Parathyroid adenoma (tissue), 2 donors: ENCODE measurements around the gene CACNA1A.

Experiments
- H2AFZ ChIP-seq: fragments of 300-600 bp; sonication (generic); one replicate; pipeline ENCODE4 v1.7.0; 2017; ENCODE audit warnings: antibody characterized with exemption, mild to moderate bottlenecking
- H3K27ac ChIP-seq: fragments of 300-600 bp; sonication (generic); one replicate; pipeline ENCODE4 v1.7.0; 2017
- H3K27me3 ChIP-seq: fragments of 300-600 bp; sonication (generic); one replicate; pipeline ENCODE4 v1.7.0; 2017; ENCODE audit warnings: low read length; ENCODE audit not compliant: control insufficient read depth, insufficient read depth
- H3K36me3 ChIP-seq: fragments of 300-600 bp; sonication (generic); one replicate; pipeline ENCODE4 v1.7.0; 2017; ENCODE audit warnings: low read length; ENCODE audit not compliant: control insufficient read depth, insufficient read depth
- H3K4me1 ChIP-seq: fragments of 300-600 bp; sonication (generic); one replicate; pipeline ENCODE4 v1.7.0; 2017; ENCODE audit warnings: control low read depth
- H3K4me2 ChIP-seq: fragments of 300-600 bp; sonication (generic); one replicate; pipeline ENCODE4 v1.7.0; 2017; ENCODE audit warnings: low read length
- H3K4me3 ChIP-seq: fragments of 300-600 bp; sonication (generic); one replicate; pipeline ENCODE4 v1.7.0; 2017; ENCODE audit warnings: low read depth, low read length
- H3K79me2 ChIP-seq: fragments of 300-600 bp; sonication (generic); one replicate; pipeline ENCODE4 v1.7.0; 2017; ENCODE audit warnings: control low read depth
- H3K9ac ChIP-seq: fragments of 300-600 bp; sonication (generic); one replicate; pipeline ENCODE4 v1.7.0; 2017; ENCODE audit warnings: mild to moderate bottlenecking
- H3K9me3 ChIP-seq: fragments of 300-600 bp; sonication (generic); one replicate; pipeline ENCODE4 v1.7.0; 2017; ENCODE audit warnings: low read length; ENCODE audit not compliant: control insufficient read depth
- CTCF ChIP-seq: fragments of 300-600 bp; sonication (generic); IDR thresholded peaks from one replicate; pipeline ENCODE4 v1.7.0; 2017; ENCODE audit warnings: antibody characterized with exemption, mild to moderate bottlenecking
- donor health status: primary hyperparathyroidism.

Gene CACNA1A

GRCh38 chr19:13298565-13299481, 207.5 kb downstream of the CACNA1A start:
- Histone ChIP-seq H3K27me3 (no peaks in the 10 kb centered on the region), H3K4me3 (no peak overlapping the region), H3K27ac (no peak overlapping the region), H3K9me3 (no peaks in the 10 kb centered on the region), H3K9ac (no peak overlapping the region), H3K4me1 (no peaks in the 10 kb centered on the region), H3K36me3 (no peaks in the 10 kb centered on the region), H3K79me2 (no peaks in the 10 kb centered on the region), H2AFZ (no peak overlapping the region), H3K4me2 (no peak overlapping the region)
- no peak for TF ChIP-seq CTCF

DNA sequence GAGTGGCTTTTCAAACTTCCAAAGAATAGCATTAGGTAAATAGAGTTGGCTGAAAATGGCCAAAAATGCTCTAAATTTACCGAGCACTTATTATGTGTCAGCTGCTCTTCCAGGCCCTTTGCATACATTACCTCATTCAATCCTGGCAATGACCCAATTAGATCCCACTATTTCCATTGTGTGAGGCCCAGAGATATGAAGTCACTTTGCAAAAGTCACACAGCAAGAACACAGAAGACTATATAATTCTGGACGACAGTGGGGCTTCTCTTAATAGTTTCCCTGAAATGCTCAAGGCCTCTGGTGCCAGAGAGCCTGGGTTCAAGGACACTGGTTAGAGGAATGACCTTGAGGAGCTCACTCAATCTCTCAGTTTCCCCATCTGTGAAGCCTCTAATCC, 209.3 kb downstream of the CACNA1A start:
- Histone ChIP-seq H3K36me3 (no peaks in the 10 kb centered on the region), H3K27me3 (no peaks in the 10 kb centered on the region), H3K9me3 (no peaks in the 10 kb centered on the region), H3K4me1 (no peaks in the 10 kb centered on the region), H3K79me2 (no peaks in the 10 kb centered on the region), H2AFZ (no peak overlapping the region), H3K27ac (no peak overlapping the region), H3K4me3 (no peak overlapping the region), H3K9ac (no peak overlapping the region), H3K4me2 (no peak overlapping the region)
- no peak for TF ChIP-seq CTCF

DNA sequence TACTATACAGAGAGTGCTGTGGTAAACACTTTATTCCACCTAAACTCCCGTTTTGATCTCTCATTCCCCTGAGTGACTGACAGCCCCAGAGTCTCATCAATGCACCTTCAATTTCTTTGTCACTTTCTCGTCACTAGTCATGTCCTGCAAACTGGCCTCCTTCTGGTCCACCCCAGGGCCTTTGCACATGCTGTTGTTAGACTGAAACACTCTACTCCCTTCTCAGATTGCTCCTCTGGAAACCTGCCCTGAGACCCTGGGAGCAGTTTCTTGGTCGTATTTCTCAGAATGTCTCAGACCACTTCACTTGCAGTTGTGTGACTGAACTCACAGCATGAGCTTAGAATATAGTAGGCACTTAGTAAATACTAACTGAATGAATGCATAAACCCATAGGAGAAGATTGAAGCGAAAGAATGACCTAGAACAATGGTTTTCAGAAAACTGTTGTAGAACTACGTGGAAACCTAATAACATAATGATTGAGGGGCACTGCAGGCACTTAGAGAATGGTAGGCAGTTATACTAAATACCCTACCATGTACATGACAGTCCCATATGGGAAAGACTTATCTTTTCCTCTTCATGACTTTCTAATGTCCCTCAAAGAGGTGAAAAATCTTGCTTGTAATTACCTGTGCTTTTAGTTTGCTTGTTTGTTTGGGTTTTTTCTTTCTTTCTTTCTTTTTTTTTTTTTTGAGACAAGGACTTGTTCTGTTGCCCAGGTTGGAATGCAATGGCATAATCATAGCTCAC, 211.3 kb downstream of the CACNA1A start:
- Histone ChIP-seq H3K4me2 (no peak overlapping the region), H3K9ac (no peak overlapping the region), H3K79me2 (no peaks in the 10 kb centered on the region), H3K4me3 (no peak overlapping the region), H2AFZ (no peak overlapping the region), H3K4me1 (no peaks in the 10 kb centered on the region), H3K27me3 (no peaks in the 10 kb centered on the region), H3K36me3 (no peaks in the 10 kb centered on the region), H3K27ac (no peak overlapping the region), H3K9me3 (no peaks in the 10 kb centered on the region)
- TF ChIP-seq CTCF, result no peak

DNA sequence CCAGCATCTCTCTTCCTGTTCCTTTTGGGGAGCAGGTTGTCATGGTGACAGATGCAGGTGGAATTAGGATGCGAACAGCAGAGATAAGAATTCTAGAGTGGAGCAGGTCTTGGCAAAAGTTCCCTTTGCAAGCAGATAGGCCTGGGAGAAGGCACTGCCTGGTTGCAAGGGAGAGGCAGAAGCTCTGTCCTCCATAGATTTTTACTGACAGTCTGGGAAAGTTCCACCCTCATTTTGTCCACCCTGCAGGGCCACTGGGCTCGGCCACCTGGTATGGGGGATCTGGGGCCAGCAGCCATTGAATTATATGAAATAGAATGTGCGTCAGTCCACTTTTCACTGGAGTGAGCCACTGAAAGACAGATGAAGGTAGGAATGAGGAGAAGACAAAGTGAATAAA, 214.4 kb downstream of the CACNA1A start:
- H3K79me2 ChIP-seq, result no peaks in the 10 kb centered on the region
- H2AFZ ChIP-seq, result no peak overlapping the region
- no peak overlapping the region for H3K9ac ChIP-seq
- H3K4me3 ChIP-seq, result no peak overlapping the region
- H3K36me3 ChIP-seq, result no peaks in the 10 kb centered on the region
- no peak overlapping the region for H3K27ac ChIP-seq
- no peaks in the 10 kb centered on the region for H3K27me3 ChIP-seq
- no peak overlapping the region for H3K4me2 ChIP-seq
- H3K4me1 ChIP-seq, result no peaks in the 10 kb centered on the region
- no peaks in the 10 kb centered on the region for H3K9me3 ChIP-seq
- no peak for TF ChIP-seq CTCF
